ENCODE data around the gene RRAS2. TPM values are rescaled to one million over a fixed set of nuclear protein-coding genes. Genes with fewer than 3 reads are reported as not detected.

RRAS2 gene
- total RNA-seq, 1 experiment from 2014 or later = 158 TPM

GRCh38 chr11:14309425-14310192, 49.4 kb downstream of the RRAS2 start:
- no peaks in the 10 kb centered on the region for H3K9me3 ChIP-seq (ENCODE audit: control insufficient read depth, low read depth, low read length)
- no peak overlapping the region for H2BK20ac ChIP-seq (ENCODE audit: low read depth, low read length, poor library complexity, severe bottlenecking)
- H3K4me2 ChIP-seq (ENCODE audit: insufficient read depth, insufficient read length, low read length) = peak overlapping the region; percentile 22
- peaks cover 5% of the 10 kb centered on the region for H3K79me1 ChIP-seq (ENCODE audit: insufficient read depth, low read depth, low read length, poor library complexity, severe bottlenecking)
- H3K36me3 Mint-ChIP-seq (ENCODE audit: insufficient read depth in 1 of 3, low read depth in 3 of 3) = no peaks in the 10 kb centered on the region
- no peak overlapping the region for H2BK15ac ChIP-seq (ENCODE audit: low read depth, low read length)
- TF ChIP-seq CTCF (conservative IDR thresholded peaks at IDR 0.05) = no peak
- no peak overlapping the region for H2AK5ac ChIP-seq (ENCODE audit: insufficient read length, low read length)
- peaks cover 64% of the 10 kb centered on the region; the same call in 1 of the 2 replicates for H3K79me2 ChIP-seq (ENCODE audit: insufficient read depth, low read length)
- no CpG with 5 or more reads among the region's 4 CpGs for WGBS (ENCODE audit: extremely low coverage, insufficient read length, low lambda C conversion rate)
- H3K27me3 ChIP-seq (ENCODE audit: insufficient read depth, low read length) = no peaks in the 10 kb centered on the region
- peak overlapping the region; percentile 41 for H3K27ac ChIP-seq (ENCODE audit: insufficient read length, low read depth, low read length)
- H2BK5ac ChIP-seq (ENCODE audit: insufficient read length, low read length) = no peak overlapping the region
- H3K9me3 Mint-ChIP-seq = no peaks in the 10 kb centered on the region
- H3K9ac ChIP-seq (ENCODE audit: extremely low read depth, insufficient read length, low read length) = no peak overlapping the region
- no peak overlapping the region for H2AFZ ChIP-seq (ENCODE audit: low read length)
- peaks cover 20% of the 10 kb centered on the region; the same call in 1 of the 2 replicates for H3K4me1 ChIP-seq (ENCODE audit: insufficient read depth, low read length)
- H3T11ph ChIP-seq (ENCODE audit: low read length) = no peak overlapping the region
- H3K23me2 ChIP-seq (ENCODE audit: insufficient read length, low read depth, low read length, poor library complexity, severe bottlenecking) = no peaks in the 10 kb centered on the region
- no peak overlapping the region for H2BK120ac ChIP-seq (ENCODE audit: low read depth, low read length, poor library complexity, severe bottlenecking)
- H4K5ac ChIP-seq (ENCODE audit: insufficient read length, low read depth, low read length) = no peak overlapping the region
- no peak overlapping the region for H3K4ac ChIP-seq (ENCODE audit: low read depth, low read length)
- no peaks in the 10 kb centered on the region for H4K20me1 ChIP-seq (ENCODE audit: control insufficient read depth, insufficient read depth, insufficient read length)
- no peak overlapping the region for H3K18ac ChIP-seq (ENCODE audit: insufficient read length, low read depth, low read length)
- H3K14ac ChIP-seq (ENCODE audit: insufficient read depth, low read length) = no peak overlapping the region
- no peaks in the 10 kb centered on the region for H3K27me3 Mint-ChIP-seq (ENCODE audit: low read depth)
- H2BK12ac ChIP-seq (ENCODE audit: insufficient read length, low read depth, low read length) = no peak overlapping the region
- H4K8ac ChIP-seq (replicated peaks; ENCODE audit: insufficient read length, low read depth, low read length) = no peak overlapping the region
- no peak overlapping the region for H4K91ac ChIP-seq (ENCODE audit: insufficient read length, low read depth, low read length)
- DNase-seq = no peak
- peaks cover 34 to 50% of the 10 kb centered on the region in 2 experiments for H3K4me1 Mint-ChIP-seq
- no peak overlapping the region for H3K4me3 Mint-ChIP-seq
- H3K27ac Mint-ChIP-seq = no peak overlapping the region
- H3K23ac ChIP-seq (ENCODE audit: insufficient read length, low read depth, low read length) = no peak overlapping the region
- no peak overlapping the region for H3K56ac ChIP-seq (ENCODE audit: insufficient read length, low read depth, low read length)

All from H9 (cell line).